AG09319 (cell line): Measurements from ENCODE around the gene DOK6.
"Not testable (repeated sequence)": the region's sequence is repeated elsewhere in the genome, so short reads cannot be mapped to it uniquely, and the experiment has no call there.

Experiments
- DNase-seq: peaks from one replicate; pipeline ENCODE4 v3.0.0-alpha.2; 2010; ENCODE audit warnings: low read depth; ENCODE audit errors: extremely low read depth
- TF ChIP-seq, protein P1 (sequence below): IDR thresholded peaks from 2 replicates; pipeline ENCODE4 v1.5.1; 2011; ENCODE audit warnings: low read depth, mild to moderate bottlenecking, inconsistent platforms, low read length, moderate library complexity

DOK6 gene

GRCh38 chr18:69841117-69841516, 440.4 kb downstream of the DOK6 start:
- no peak for DNase-seq
- TF ChIP-seq, protein P1, sequence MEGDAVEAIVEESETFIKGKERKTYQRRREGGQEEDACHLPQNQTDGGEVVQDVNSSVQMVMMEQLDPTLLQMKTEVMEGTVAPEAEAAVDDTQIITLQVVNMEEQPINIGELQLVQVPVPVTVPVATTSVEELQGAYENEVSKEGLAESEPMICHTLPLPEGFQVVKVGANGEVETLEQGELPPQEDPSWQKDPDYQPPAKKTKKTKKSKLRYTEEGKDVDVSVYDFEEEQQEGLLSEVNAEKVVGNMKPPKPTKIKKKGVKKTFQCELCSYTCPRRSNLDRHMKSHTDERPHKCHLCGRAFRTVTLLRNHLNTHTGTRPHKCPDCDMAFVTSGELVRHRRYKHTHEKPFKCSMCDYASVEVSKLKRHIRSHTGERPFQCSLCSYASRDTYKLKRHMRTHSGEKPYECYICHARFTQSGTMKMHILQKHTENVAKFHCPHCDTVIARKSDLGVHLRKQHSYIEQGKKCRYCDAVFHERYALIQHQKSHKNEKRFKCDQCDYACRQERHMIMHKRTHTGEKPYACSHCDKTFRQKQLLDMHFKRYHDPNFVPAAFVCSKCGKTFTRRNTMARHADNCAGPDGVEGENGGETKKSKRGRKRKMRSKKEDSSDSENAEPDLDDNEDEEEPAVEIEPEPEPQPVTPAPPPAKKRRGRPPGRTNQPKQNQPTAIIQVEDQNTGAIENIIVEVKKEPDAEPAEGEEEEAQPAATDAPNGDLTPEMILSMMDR, result no peak

- TF ChIP-seq, protein P1, result no peak
- no peak for DNase-seq
Measured at GRCh38 chr18:69843015-69843414, 442.3 kb downstream of the DOK6 start.

DNA sequence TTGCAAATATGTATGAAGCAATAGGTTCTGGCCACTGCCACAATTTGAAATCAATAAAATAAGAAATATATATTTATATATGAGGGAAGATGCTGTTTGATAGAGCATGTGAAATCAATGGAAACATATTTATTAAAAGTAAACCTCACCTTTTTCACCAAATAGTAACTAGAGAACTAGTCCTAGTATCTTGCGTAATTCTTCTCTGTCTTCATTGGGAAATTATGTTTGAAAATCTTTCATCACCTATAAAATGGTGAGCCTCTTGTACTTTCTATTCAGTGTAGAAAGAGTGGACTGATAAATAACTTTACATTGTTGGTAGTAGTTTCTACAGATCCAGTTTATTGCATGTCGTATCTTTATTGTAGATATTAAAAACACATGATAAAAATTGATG, 444.0 kb downstream of the DOK6 start:
- TF ChIP-seq, protein P1, result no peak
- no peak for DNase-seq

DNA sequence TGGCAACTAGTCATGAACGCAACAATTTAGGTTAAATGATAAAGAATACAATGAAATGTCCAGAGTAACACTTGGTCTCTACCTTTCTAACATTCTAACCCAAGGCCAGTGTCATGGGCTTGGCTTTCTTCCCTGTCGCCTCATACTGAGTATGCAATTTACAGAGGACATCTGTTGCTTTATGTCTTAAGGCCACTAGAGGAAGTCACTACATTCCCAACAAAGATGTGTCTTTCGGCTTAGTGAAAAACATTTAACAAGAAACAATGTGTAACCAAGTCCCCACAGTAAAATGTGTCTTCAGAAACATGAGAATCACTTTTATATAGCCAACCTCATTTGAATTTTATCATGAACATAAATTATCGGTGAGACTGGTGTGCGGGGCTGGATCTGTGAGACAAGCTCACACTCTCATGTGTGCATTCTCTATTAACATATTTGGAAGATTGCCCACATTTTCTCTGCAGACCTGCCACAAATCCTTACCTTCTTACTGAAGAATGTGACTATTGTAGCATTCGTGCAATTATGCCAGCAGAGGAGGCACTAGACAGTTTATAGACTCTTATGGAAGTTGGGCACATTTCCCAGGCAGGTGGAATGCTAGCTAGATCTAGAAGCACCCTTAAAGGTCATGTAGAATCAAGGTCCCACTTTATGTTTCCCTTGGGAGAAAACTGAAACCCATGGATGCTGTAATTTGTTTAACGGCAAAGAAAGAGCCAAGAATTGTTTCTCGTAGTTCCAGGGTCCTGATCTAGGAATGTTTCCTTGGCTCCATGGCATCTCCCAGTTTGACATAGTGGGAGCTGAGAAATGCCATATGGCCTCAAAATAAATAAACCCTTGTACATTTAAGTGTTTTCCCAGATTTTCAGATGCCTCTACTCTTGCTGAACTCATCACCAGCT, 445.2 kb downstream of the DOK6 start:
- TF ChIP-seq, protein P1, result no peak
- DNase-seq, result no peak

GRCh38 chr18:69853051-69853450, 452.4 kb downstream of the DOK6 start:
- no peak for DNase-seq
- TF ChIP-seq, protein P1, result no peak

- TF ChIP-seq, protein P1, result no peak
- DNase-seq, result no peak
Measured at GRCh38 chr18:69854455-69854854, 453.8 kb downstream of the DOK6 start.

DNA sequence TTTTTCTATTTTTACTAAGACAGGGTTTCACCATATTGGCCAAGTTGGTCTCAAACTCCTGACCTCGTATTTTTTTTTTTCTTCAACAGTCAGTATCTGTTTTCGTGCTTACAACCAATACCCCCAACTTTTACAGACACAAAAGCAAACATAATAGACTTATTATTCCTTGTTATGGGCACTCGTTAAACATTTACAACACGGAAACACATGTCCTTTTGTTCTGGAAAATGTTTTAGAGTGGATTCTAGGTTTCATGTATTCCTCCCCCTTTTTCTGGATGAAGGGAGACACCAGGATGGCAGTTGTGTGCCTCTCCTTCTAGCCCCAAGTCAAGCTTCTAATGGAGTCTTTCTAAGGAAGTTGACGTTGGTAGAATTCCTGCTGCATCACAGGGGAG, 458.2 kb downstream of the DOK6 start:
- TF ChIP-seq, protein P1, result no peak
- no peak for DNase-seq

GRCh38 chr18:69864802-69865201, 464.1 kb downstream of the DOK6 start:
- not testable (repeated sequence) for DNase-seq
